Loucy (cell line): ENCODE results near the gene KLHL33.

Experiments
- EZH2phosphoT487 ChIP-seq: fragments of 200-600 bp; IDR thresholded peaks from 2 replicates; pipeline ENCODE4 v1.6.1; 2018; ENCODE audit warnings: antibody characterized with exemption, mild to moderate bottlenecking, moderate library complexity, borderline replicate concordance
- TF ChIP-seq, protein P1 (sequence below): fragments of 200-600 bp; sonication (generic); conservative IDR thresholded peaks from 2 replicates; pipeline ENCODE4 v1.5.1; 2014; ENCODE audit warnings: mild to moderate bottlenecking, antibody characterized with exemption, low read length

- TF ChIP-seq, protein P1, sequence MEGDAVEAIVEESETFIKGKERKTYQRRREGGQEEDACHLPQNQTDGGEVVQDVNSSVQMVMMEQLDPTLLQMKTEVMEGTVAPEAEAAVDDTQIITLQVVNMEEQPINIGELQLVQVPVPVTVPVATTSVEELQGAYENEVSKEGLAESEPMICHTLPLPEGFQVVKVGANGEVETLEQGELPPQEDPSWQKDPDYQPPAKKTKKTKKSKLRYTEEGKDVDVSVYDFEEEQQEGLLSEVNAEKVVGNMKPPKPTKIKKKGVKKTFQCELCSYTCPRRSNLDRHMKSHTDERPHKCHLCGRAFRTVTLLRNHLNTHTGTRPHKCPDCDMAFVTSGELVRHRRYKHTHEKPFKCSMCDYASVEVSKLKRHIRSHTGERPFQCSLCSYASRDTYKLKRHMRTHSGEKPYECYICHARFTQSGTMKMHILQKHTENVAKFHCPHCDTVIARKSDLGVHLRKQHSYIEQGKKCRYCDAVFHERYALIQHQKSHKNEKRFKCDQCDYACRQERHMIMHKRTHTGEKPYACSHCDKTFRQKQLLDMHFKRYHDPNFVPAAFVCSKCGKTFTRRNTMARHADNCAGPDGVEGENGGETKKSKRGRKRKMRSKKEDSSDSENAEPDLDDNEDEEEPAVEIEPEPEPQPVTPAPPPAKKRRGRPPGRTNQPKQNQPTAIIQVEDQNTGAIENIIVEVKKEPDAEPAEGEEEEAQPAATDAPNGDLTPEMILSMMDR: no peak
- TF ChIP-seq EZH2phosphoT487: no peak
These were observed 5.5 kb upstream of the KLHL33 start for GRCh38 chr14:20441461-20441860.
